GM18508 (cell line): ENCODE data around the gene ADGRG3.
A peak's percentile ranks its signal among the peaks of the same experiment; 100 is the strongest.

Experiments
- ATAC-seq: cut with Tn5 transposase; IDR thresholded peaks from one replicate; pipeline ENCODE4 v1.9.1; 2021; ENCODE audit warnings: moderate number of reproducible peaks; ENCODE audit not compliant: insufficient read depth, unreplicated experiment

ADGRG3 gene

GRCh38 chr16:57677622-57678369 lies 9.7 kb downstream of the ADGRG3 start:
- ATAC-seq: no peak

GRCh38 chr16:57679016-57679415 lies 10.9 kb downstream of the ADGRG3 start:
- no peak for ATAC-seq

GRCh38 chr16:57679767-57680482 lies 11.8 kb downstream of the ADGRG3 start:
- no peak for ATAC-seq

GRCh38 chr16:57680842-57681375 lies 12.8 kb downstream of the ADGRG3 start:
- ATAC-seq: no peak

GRCh38 chr16:57681950-57682728 lies 14.0 kb downstream of the ADGRG3 start:
- no peak for ATAC-seq

GRCh38 chr16:57682809-57683635 lies 14.9 kb downstream of the ADGRG3 start:
- no peak for ATAC-seq

- no peak for ATAC-seq
Measured at GRCh38 chr16:57683636-57684545, 15.8 kb downstream of the ADGRG3 start.

- no peak for ATAC-seq
Measured at GRCh38 chr16:57684626-57685358, 16.7 kb downstream of the ADGRG3 start.

GRCh38 chr16:57685633-57686032 lies 17.5 kb downstream of the ADGRG3 start:
- ATAC-seq: no peak

- ATAC-seq: no peak
Measured at GRCh38 chr16:57686577-57686976, 18.5 kb downstream of the ADGRG3 start.

GRCh38 chr16:57687363-57687929 lies 19.3 kb downstream of the ADGRG3 start:
- ATAC-seq: no peak

GRCh38 chr16:57688487-57688986 lies 20.4 kb downstream of the ADGRG3 start:
- ATAC-seq: no peak

GRCh38 chr16:57688987-57689761 lies 21.1 kb downstream of the ADGRG3 start:
- ATAC-seq: no peak

- peak; percentile 54 for ATAC-seq
Measured at GRCh38 chr16:57689762-57690558, 21.9 kb downstream of the ADGRG3 start.

GRCh38 chr16:57690782-57691471 lies 22.8 kb downstream of the ADGRG3 start:
- no peak for ATAC-seq

- ATAC-seq: no peak
Measured at GRCh38 chr16:57692636-57693035, 24.5 kb downstream of the ADGRG3 start.
